ENCODE results near the gene IL6R. TPM values are rescaled to one million over a fixed set of nuclear protein-coding genes. Genes with fewer than 3 reads are reported as not detected.

Gene IL6R
- total and polyA plus RNA-seq, 2 donors (not counting 1 experiment from before 2014, with no cell fraction given) = 3.5 to 5.3 TPM

GRCh38 chr1:154400381-154400801 lies 4.8 kb upstream of the IL6R start:
- WGBS (ENCODE audit: insufficient coverage) = 46% methylated on average over 2 of the region's 4 CpGs
- Mint-ChIP-seq H3K4me3 (no peak overlapping the region), H3K27me3 (peaks cover 4% of the 10 kb centered on the region), H3K4me1 (peaks cover 16% of the 10 kb centered on the region), H3K27ac (no peak overlapping the region), H3K9me3 (ENCODE audit: insufficient read depth) (no peaks in the 10 kb centered on the region)
- no peak for DNase-seq
- H3K9me3 ChIP-seq (ENCODE audit: control extremely low read depth in 1 of 3, control insufficient read depth in 2 of 3, insufficient read depth in 1 of 3, low read length in 2 of 3) = peaks cover 0 to 3% (median 0%) of the 10 kb centered on the region in 3 donors
- H3K27me3 ChIP-seq (replicated peaks in 1 of 4; ENCODE audit: control extremely low read depth in 1 of 4, control insufficient read depth in 3 of 4, insufficient read depth in 4 of 4, low read length in 3 of 4) = peaks cover 0 to 16% (median 3%) of the 10 kb centered on the region in 4 experiments
- intact Hi-C loops (cut with micrococcal nuclease) = loop anchor here (10.0 kb wide), 1 partner anchor 76 kb away; the partner anchor contains the start of genes AQP10 and ATP8B2
- no peaks in the 10 kb centered on the region for H3K79me2 ChIP-seq (ENCODE audit: control insufficient read depth, insufficient read depth, low read length)
- no peaks in the 10 kb centered on the region for H3K36me3 ChIP-seq (replicated peaks in 1 of 2; ENCODE audit: control extremely low read depth in 1 of 2, control insufficient read depth in 1 of 2, extremely low read depth in 1 of 2, insufficient read depth in 2 of 2, low read length in 1 of 2)
- no peak overlapping the region for H3K4me2 ChIP-seq (replicated peaks; ENCODE audit: low read depth, low read length, poor library complexity, severe bottlenecking)
- H3K4me3 ChIP-seq (ENCODE audit: control extremely low read depth in 1 of 5, extremely low read depth in 1 of 5, insufficient read depth in 1 of 5, low read depth in 2 of 5, low read length in 4 of 5) = no peak overlapping the region
- CTCF ChIA-PET = interaction anchor here (1.8 kb wide), 1 partner anchor 65 kb away, joined by 4 read pairs; no protein-coding TSS in a partner anchor
- no peak overlapping the region for H3K9ac ChIP-seq (ENCODE audit: low read length)
- no peak overlapping the region for H3K27ac ChIP-seq (ENCODE audit: low read length in 2 of 2)
- TF ChIP-seq CTCF (IDR thresholded peaks at IDR 0.05) (no peak), EZH2 (IDR thresholded peaks at IDR 0.05; ENCODE audit: borderline replicate concordance, insufficient read depth, low read depth, low read length, poor library complexity, severe bottlenecking) (no peak)
- ATAC-seq (ENCODE audit: low read depth) = no peak
- POLR2A ChIA-PET = interaction anchor here (0.6 kb wide), 1 partner anchor 128 kb away, joined by 11 read pairs; no protein-coding TSS in a partner anchor
- H3K4me1 ChIP-seq (ENCODE audit: control insufficient read depth in 2 of 2, insufficient read depth in 2 of 2, low read length in 2 of 2) = peaks cover 11 to 25% of the 10 kb centered on the region in 2 donors
- no peak overlapping the region for H2AFZ ChIP-seq (ENCODE audit: insufficient read depth, low read depth, low read length, poor library complexity, severe bottlenecking)
- H4K20me1 ChIP-seq (ENCODE audit: control insufficient read depth, insufficient read depth, low read length, poor library complexity, severe bottlenecking) = no peaks in the 10 kb centered on the region

GRCh38 chr1:154402409-154402921 lies 2.7 kb upstream of the IL6R start:
- Histone ChIP-seq H3K9me3 (ENCODE audit: control extremely low read depth in 1 of 3, control insufficient read depth in 2 of 3, insufficient read depth in 1 of 3, low read length in 2 of 3) (no peaks in the 10 kb centered on the region), H3K4me1 (ENCODE audit: control insufficient read depth in 2 of 2, insufficient read depth in 2 of 2, low read length in 2 of 2) (peaks cover 30 to 45% of the 10 kb centered on the region in 2 donors), H3K4me3 (ENCODE audit: control extremely low read depth in 1 of 5, extremely low read depth in 1 of 5, insufficient read depth in 1 of 5, low read depth in 2 of 5, low read length in 4 of 5) (no peak overlapping the region), H4K20me1 (ENCODE audit: control insufficient read depth, insufficient read depth, low read length, poor library complexity, severe bottlenecking) (peaks cover 4% of the 10 kb centered on the region), H3K27me3 (replicated peaks in 1 of 4; ENCODE audit: control extremely low read depth in 1 of 4, control insufficient read depth in 3 of 4, insufficient read depth in 4 of 4, low read length in 3 of 4) (peaks cover 0 to 16% (median 3%) of the 10 kb centered on the region in 4 experiments), H3K9ac (ENCODE audit: low read length) (no peak overlapping the region), H3K27ac (ENCODE audit: low read length in 2 of 2) (no peak overlapping the region), H2AFZ (ENCODE audit: insufficient read depth, low read depth, low read length, poor library complexity, severe bottlenecking) (no peak overlapping the region), H3K4me2 (replicated peaks; ENCODE audit: low read depth, low read length, poor library complexity, severe bottlenecking) (no peak overlapping the region), H3K79me2 (ENCODE audit: control insufficient read depth, insufficient read depth, low read length) (no peaks in the 10 kb centered on the region), H3K36me3 (replicated peaks in 1 of 2; ENCODE audit: control extremely low read depth in 1 of 2, control insufficient read depth in 1 of 2, extremely low read depth in 1 of 2, insufficient read depth in 2 of 2, low read length in 1 of 2) (no peaks in the 10 kb centered on the region)
- Mint-ChIP-seq H3K9me3 (ENCODE audit: insufficient read depth) (no peaks in the 10 kb centered on the region), H3K4me1 (peaks cover 35% of the 10 kb centered on the region), H3K4me3 (no peak overlapping the region), H3K27ac (no peak overlapping the region), H3K27me3 (no peaks in the 10 kb centered on the region)
- WGBS (ENCODE audit: insufficient coverage) = 94% methylated on average over 3 of the region's 4 CpGs
- ChIA-PET CTCF (interaction anchor here (2.3 kb wide), 1 partner anchor 77 kb away, joined by 7 read pairs; no protein-coding TSS in a partner anchor), POLR2A (no interaction called here)
- ATAC-seq (ENCODE audit: low read depth) (no peak), DNase-seq (no peak)
- intact Hi-C loops (cut with micrococcal nuclease) = loop anchor here (10.0 kb wide), 1 partner anchor 78 kb away; the partner anchor contains the start of genes AQP10 and ATP8B2
- TF ChIP-seq CTCF (IDR thresholded peaks at IDR 0.05) = no peak
- no peak for TF ChIP-seq EZH2 (IDR thresholded peaks at IDR 0.05; ENCODE audit: borderline replicate concordance, insufficient read depth, low read depth, low read length, poor library complexity, severe bottlenecking)

All from B cell (primary cell).